Adipose tissue (tissue), 3 donors: ENCODE measurements around the gene HS3ST3B1. TPM values are rescaled to one million over a fixed set of nuclear protein-coding genes. Genes with fewer than 3 reads are reported as not detected.

ENCODE experiments used
- H3K27ac ChIP-seq: one replicate; pipeline ENCODE4 v1.5.1; 2013; ENCODE audit warnings: low read depth, low read length
- WGBS, 3 donors: extraction: QIAGEN DNeasy Blood & Tissue Kit; methylation state at CpG; one replicate each; pipeline ENCODE4 v1.1.7; 2013; 5-methylcytosine and 5-hydroxymethylcytosine counted together
- polyA plus RNA-seq, 3 donors: library from polyadenylated mRNA; stranded (reverse); fragments of 200-250 nt; gene quantifications; one replicate each; pipeline ENCODE4 v1.2.3, GENCODE V29; 2013
- donor health status: healthy with polysubstance abuse.
- donor health status: Bipolar disorder and iron deficiency.
- donor health status: healthy.

Gene HS3ST3B1
- polyA plus RNA-seq, 3 donors = 0.39 to 0.95 (median 0.67) TPM

- H3K27ac ChIP-seq = no peak overlapping the region
- 72 to 85% (median 77%) methylated on average over 3 of the region's 3 CpGs for WGBS, 3 donors
Measured at GRCh38 chr17:14334276-14334840, 33.5 kb downstream of the HS3ST3B1 start.

GRCh38 chr17:14334919-14335318 lies 34.0 kb downstream of the HS3ST3B1 start:
- 26 to 49% (median 33%) methylated on average over 2 of the region's 2 CpGs for WGBS, 3 donors
- no peak overlapping the region for H3K27ac ChIP-seq

GRCh38 chr17:14336418-14336817 lies 35.5 kb downstream of the HS3ST3B1 start:
- H3K27ac ChIP-seq = no peak overlapping the region
- 66 to 80% (median 72%) methylated on average over 4 of the region's 4 CpGs for WGBS, 3 donors

- H3K27ac ChIP-seq = no peak overlapping the region
- 78 to 84% (median 80%) methylated on average over 3 of the region's 3 CpGs for WGBS, 3 donors
Measured at GRCh38 chr17:14337596-14338079, 36.8 kb downstream of the HS3ST3B1 start.

- 42 to 51% (median 44%) methylated on average over 12 of the region's 12 CpGs for WGBS, 3 donors
- no peak overlapping the region for H3K27ac ChIP-seq
Measured at GRCh38 chr17:14340857-14341754, 40.2 kb downstream of the HS3ST3B1 start.

- H3K27ac ChIP-seq = no peak overlapping the region
- 29 to 53% (median 53%) methylated on average over 5 of the region's 5 CpGs for whole genome bisulfite sequencing, 3 donors
Measured at GRCh38 chr17:14341866-14342265, 41.0 kb downstream of the HS3ST3B1 start.

GRCh38 chr17:14346801-14347200 lies 45.9 kb downstream of the HS3ST3B1 start:
- 74 to 88% (median 87%) methylated on average over 6 of the region's 6 CpGs for WGBS, 3 donors
- no peak overlapping the region for H3K27ac ChIP-seq

- 64 to 90% (median 72%) methylated on average over 3 of the region's 3 CpGs for WGBS, 3 donors
- no peak overlapping the region for H3K27ac ChIP-seq
Measured at GRCh38 chr17:14351493-14351892, 50.6 kb downstream of the HS3ST3B1 start.

- WGBS, 3 donors = 57 to 97% (median 59%) methylated on average over 2 of the region's 2 CpGs
Measured at GRCh38 chr17:14352136-14352535, 51.3 kb downstream of the HS3ST3B1 start.

GRCh38 chr17:14353861-14354474 lies 53.1 kb downstream of the HS3ST3B1 start:
- H3K27ac ChIP-seq = no peak overlapping the region
- 41 to 55% (median 51%) methylated on average over 5 of the region's 5 CpGs for WGBS, 3 donors

More at GRCh38 chr17:14352136-14352535, 51.3 kb downstream of the HS3ST3B1 start:
- no peak overlapping the region for H3K27ac ChIP-seq

- no peak overlapping the region for H3K27ac ChIP-seq
- WGBS, 3 donors = 73 to 91% (median 86%) methylated on average over 2 of the region's 2 CpGs
Measured at GRCh38 chr17:14354807-14355206, 53.9 kb downstream of the HS3ST3B1 start.

GRCh38 chr17:14355556-14355955 lies 54.7 kb downstream of the HS3ST3B1 start:
- H3K27ac ChIP-seq = no peak overlapping the region

- 48 to 52% (median 51%) methylated on average over 8 of the region's 8 CpGs for WGBS, 3 donors
- H3K27ac ChIP-seq = no peak overlapping the region
Measured at GRCh38 chr17:14359163-14360020, 58.5 kb downstream of the HS3ST3B1 start.

GRCh38 chr17:14360856-14361255 lies 60.0 kb downstream of the HS3ST3B1 start:
- H3K27ac ChIP-seq = no peak overlapping the region
- 46 to 53% (median 47%) methylated on average over 4 of the region's 4 CpGs for WGBS, 3 donors

- WGBS, 3 donors = 30 to 72% (median 71%) methylated on average over 2 of the region's 2 CpGs
- no peak overlapping the region for H3K27ac ChIP-seq
Measured at GRCh38 chr17:14361470-14361869, 60.6 kb downstream of the HS3ST3B1 start.

GRCh38 chr17:14361945-14362508 lies 61.1 kb downstream of the HS3ST3B1 start:
- no peak overlapping the region for H3K27ac ChIP-seq
- 45 to 77% (median 67%) methylated on average over 2 of the region's 2 CpGs for WGBS, 3 donors

- H3K27ac ChIP-seq = no peak overlapping the region
- WGBS, 3 donors = 59 to 85% (median 71%) methylated on average over 3 of the region's 3 CpGs
Measured at GRCh38 chr17:14366199-14366598, 65.3 kb downstream of the HS3ST3B1 start.

- 50 to 76% (median 72%) methylated on average over 6 of the region's 6 CpGs for WGBS, 3 donors
- H3K27ac ChIP-seq = no peak overlapping the region
Measured at GRCh38 chr17:14372461-14372860, 71.6 kb downstream of the HS3ST3B1 start.
